Transverse colon (tissue), 3 donors: ENCODE results near the gene FMNL3.

Experiments used
- POLR2A ChIP-seq: fragments of 450-650 bp; IDR thresholded peaks from one replicate; pipeline ENCODE4 v1.6.1; 2016; ENCODE audit warnings: antibody characterized with exemption, mild to moderate bottlenecking, moderate library complexity
- POLR2AphosphoS5 ChIP-seq, 3 donors: sonication (generic); formaldehyde crosslinking; IDR thresholded peaks; one replicate each; pipeline ENCODE4 v1.6.1; 2016; ENCODE audit warnings: antibody characterized with exemption in 3 of 3

- TF ChIP-seq POLR2AphosphoS5 (IDR thresholded peaks at IDR 0.05) (no peak), POLR2A (no peak)
Measured at GRCh38 chr12:49652921-49653520, 54.2 kb downstream of the FMNL3 start.
